GM18858 (cell line): ENCODE data around the gene HOXB9.

Experiments
- ATAC-seq: cut with Tn5 transposase; IDR thresholded peaks from one replicate; pipeline ENCODE4 v1.9.1; 2021; ENCODE audit not compliant: unreplicated experiment

The HOXB9 gene

DNA sequence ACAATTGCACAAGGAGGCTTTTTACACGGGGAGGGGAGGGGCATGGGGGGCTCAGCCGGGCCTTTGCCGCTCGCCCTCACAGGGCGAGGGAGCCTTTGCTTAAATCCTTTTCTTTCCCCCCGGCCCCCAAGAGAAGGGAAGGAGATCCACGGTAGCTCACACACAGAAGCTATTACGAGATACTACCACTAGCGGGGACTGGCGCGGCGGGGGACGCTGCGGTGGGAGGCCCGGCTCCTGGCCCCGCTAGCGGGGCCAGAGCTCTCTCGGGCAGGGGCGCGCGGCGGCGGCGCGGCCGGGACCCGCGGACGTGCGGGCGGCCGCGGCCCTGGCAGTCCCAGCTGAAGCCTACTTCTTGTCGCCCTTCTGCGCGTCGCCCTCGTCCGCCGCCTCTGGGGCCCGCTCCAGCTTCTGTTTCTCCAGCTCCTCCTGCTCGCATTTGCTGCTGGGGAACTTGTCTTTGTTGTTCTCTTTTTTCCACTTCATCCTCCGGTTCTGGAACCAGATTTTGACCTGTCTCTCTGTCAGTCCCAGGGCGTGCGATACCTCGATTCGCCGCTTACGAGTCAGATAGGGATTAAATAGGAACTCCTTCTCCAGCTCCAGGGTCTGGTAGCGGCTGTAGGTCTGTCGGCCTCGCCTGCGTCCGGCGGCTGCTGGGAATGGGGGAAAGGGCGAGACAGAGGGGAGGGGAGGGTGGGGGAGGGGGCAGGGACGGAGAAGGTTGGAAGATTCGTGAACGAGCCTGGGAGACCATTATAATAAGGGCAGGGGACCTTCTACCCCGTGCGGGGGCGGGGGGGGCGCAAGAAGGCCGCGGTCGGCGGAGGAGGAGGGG lies 13.1 kb downstream of the HOXB9 start:
- no peak for ATAC-seq

GRCh38 chr17:48612456-48612853 lies 13.7 kb downstream of the HOXB9 start:
- ATAC-seq: no peak

- no peak for ATAC-seq
These were observed 14.3 kb downstream of the HOXB9 start for GRCh38 chr17:48611681-48612455.

DNA sequence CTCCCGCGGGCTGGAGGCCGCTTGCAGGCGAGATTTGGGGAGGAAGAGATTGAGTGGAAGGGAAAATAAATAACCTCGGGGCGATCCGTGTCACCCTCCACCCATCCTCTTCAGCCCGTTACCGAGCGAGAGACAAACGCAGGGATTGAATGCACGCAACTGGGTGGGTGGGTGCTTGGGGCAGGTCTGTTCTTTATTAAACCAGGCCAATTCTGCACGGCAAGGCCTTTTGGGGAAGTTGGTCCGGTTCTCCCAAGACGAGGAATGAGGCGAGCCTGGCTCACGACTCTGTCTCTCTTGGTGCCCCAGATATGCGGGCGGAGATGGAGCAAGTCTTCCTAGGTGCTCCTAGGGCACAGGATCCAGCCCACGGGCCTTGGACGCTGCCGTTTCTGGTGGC lies 14.9 kb downstream of the HOXB9 start:
- ATAC-seq: no peak

GRCh38 chr17:48610282-48611211 lies 15.6 kb downstream of the HOXB9 start, which contains the start of gene HOXB7:
Gene HOXB7, minus strand, starts transcription at chr17:48611017. Its CDS starts 99 bp downstream, at chr17:48610918.
- no peak for ATAC-seq

- no peak for ATAC-seq
These were observed 16.3 kb downstream of the HOXB9 start for GRCh38 chr17:48609759-48610281.

DNA sequence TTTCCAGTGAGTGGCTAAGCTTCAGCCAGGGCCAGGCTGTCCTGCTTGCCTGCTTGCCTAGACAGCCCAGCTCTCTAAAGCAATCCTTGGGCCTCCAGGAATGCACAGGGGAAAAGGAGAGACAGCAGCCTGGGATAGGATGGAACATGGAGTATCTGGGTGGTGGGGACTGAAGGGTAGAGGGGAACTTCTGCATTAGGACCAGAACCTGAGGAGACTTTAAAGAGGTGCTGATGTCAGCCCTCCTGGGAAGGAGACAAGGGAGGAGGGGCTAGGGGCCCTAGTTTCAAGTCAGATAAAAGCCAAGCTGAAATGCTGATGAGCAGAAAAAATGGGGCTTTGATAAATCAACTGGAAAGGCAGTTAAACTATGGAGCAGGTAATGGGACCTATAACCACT lies 17.1 kb downstream of the HOXB9 start:
- ATAC-seq: no peak

GRCh38 chr17:48608494-48608834 lies 17.7 kb downstream of the HOXB9 start:
- no peak for ATAC-seq

GRCh38 chr17:48606892-48607614 lies 19.1 kb downstream of the HOXB9 start:
- no peak for ATAC-seq

GRCh38 chr17:48605991-48606891 lies 19.9 kb downstream of the HOXB9 start:
- no peak for ATAC-seq

GRCh38 chr17:48605409-48605919 lies 20.7 kb downstream of the HOXB9 start:
- ATAC-seq: no peak

GRCh38 chr17:48604770-48605329 lies 21.3 kb downstream of the HOXB9 start, which contains the start of gene HOXB6:
Gene HOXB6, minus strand, starts transcription at chr17:48604986. Its CDS starts 6,836 bp downstream, at chr17:48598150.
- no peak for ATAC-seq

DNA sequence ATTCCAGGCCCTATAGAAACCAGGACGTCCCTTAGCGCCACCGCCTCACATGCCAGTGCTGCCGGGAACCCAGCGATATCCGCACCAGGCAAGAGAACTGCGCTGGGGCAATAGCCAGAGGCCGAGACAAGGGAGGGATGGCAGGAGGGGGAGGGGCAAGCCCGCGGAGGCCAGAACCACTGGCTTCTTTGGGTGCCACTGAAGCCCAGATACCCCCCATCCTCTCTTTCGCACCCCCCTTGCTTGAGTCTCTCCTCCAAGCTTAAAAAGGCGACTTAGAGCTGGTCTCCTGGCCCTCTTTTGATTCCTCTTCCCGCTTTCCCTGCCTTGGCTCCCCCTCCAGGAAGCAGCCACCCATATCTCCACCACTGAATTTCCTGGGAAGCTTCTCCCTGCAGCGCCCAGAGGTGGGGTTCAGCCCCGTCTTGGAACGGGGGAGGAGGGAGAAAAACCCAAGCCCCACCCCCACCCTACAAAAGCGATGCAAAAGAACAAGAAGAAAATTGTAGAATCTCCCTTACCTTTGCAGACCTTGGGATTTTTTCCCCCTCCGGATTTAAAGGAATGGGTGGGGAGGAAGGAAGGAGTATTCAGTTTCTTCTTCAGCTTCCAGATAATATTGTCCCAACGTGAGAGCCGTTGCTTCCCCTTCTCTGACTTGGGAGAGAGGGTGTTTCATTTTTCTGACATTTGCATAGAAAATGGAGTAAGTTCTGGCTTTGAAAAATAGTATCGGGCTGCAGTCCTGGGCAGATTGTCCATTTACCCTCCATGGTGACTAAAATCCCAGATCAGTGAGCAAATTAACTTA lies 22.0 kb downstream of the HOXB9 start:
- ATAC-seq: no peak

DNA sequence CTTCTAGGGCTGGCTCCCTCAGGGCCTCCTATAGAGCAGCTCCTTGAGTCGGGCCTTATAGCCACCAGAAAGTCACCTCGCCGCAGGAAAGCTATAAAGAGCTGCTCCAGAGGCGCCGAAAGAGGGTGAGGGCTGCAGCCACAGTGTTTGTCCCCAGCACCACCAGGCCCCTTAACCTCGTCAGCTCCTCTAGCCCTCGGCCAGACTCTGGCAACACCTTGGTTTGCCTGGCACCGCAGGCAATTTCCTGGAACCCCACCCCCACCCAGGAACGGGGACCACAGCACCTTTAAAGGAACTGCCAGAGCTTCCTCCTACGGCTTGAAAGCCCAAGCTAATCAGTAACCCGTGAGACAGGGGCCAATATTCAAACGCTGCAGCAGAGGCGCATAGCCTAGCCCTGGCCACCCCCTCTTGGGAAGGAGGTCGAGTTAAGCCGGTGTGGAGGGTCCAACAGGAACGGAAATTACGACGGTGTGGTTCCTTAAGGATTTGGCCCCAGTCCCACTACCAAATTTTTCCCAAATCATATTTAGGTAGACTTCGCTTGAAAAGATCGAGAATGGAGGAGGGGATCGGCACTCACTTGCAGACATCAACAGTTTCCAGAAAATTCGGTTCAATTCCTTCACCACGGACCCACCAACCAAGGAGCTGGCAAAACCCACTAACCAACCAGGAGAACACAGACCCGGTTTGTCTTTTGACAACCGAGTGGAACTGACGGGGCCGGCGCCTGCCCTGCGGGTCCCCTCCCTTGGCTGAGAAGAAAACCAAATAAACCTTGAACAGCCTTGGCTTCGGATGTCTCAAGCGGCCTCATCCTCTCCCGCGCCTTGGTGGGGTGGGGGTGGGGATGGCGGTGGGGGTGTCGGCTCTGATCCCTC lies 24.4 kb downstream of the HOXB9 start:
- ATAC-seq: no peak

- ATAC-seq: no peak
These were observed 25.0 kb downstream of the HOXB9 start for GRCh38 chr17:48601207-48601538.

DNA sequence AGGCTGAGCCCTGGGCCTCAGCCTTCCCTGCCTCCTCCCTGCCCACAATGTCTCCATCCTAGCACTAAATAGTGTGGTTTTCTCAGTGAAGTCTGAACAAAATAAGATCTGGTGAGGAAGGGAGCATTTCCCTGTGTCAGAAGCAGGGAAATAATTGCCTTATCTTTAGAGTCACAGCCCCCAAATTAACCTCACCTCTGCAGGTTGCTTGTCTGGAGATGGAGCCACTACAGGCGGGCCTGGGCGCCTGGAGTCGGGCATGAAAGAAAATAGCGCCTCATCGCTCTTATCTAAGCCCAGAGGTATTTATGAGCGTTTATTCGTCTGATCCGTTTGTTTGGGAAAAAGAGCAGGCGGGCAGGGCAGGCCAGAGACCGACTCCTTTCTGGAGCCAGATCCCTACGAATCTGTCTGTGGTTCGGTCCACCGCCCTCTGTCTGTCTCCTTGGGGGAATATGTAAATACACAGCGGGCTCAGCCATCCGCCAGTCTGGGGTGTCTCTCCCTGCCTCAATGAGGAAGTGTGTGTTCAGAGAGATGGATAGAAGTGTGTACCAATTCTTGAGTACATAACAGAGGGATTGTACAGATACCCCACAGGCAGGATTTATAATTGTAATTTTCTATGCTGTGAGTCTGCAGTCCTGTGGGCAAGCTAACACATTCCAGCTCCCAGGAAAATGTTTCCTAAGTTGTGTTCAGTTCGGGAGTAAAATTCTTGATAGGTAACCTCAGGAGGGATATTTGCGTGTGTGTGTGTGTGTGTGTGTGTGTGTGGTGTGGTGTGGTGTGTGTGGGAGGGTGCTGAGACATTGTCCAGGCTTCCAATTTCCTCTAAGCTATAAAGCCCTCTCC lies 25.7 kb downstream of the HOXB9 start:
- no peak for ATAC-seq
